ENCODE results near the gene MIOX. TPM values are rescaled to one million over a fixed set of nuclear protein-coding genes. Genes with fewer than 3 reads are reported as not detected.
A peak's percentile ranks its signal among the peaks of the same experiment; 100 is the strongest.
"Not testable (repeated sequence)": the region's sequence is repeated elsewhere in the genome, so short reads cannot be mapped to it uniquely, and the experiment has no call there.

Gene MIOX
- total RNA-seq, 1 experiment from 2014 or later = not detected

GRCh38 chr22:50526834-50527801 lies 40.5 kb downstream of the MIOX start:
- no peaks in the 10 kb centered on the region for H3K9me3 ChIP-seq
- H3K4me3 ChIP-seq = peak overlapping the region; percentile 63
- no peaks in the 10 kb centered on the region for H3K27me3 ChIP-seq
- H3K36me3 ChIP-seq = peaks cover 21% of the 10 kb centered on the region
- peak; percentile 91 for DNase-seq

GRCh38 chr22:50527921-50528681 lies 41.4 kb downstream of the MIOX start:
- Histone ChIP-seq H3K9me3 (no peaks in the 10 kb centered on the region), H3K36me3 (peaks cover 19% of the 10 kb centered on the region), H3K4me3 (no peak overlapping the region), H3K27me3 (no peaks in the 10 kb centered on the region)
- DNase-seq = no peak

- no peaks in the 10 kb centered on the region for H3K27me3 ChIP-seq
- DNase-seq = no peak
- peak overlapping the region; percentile 59 for H3K4me3 ChIP-seq
- H3K36me3 ChIP-seq = peaks cover 12% of the 10 kb centered on the region
- H3K9me3 ChIP-seq = no peaks in the 10 kb centered on the region
Observed at GRCh38 chr22:50528682-50529415, 42.2 kb downstream of the MIOX start.

- peak; percentile 40 for DNase-seq
- H3K9me3 ChIP-seq = no peaks in the 10 kb centered on the region
- H3K36me3 ChIP-seq = peaks cover 6% of the 10 kb centered on the region
- no peaks in the 10 kb centered on the region for H3K27me3 ChIP-seq
- peak overlapping the region; percentile 59 for H3K4me3 ChIP-seq
Observed at GRCh38 chr22:50529416-50529896, 42.8 kb downstream of the MIOX start.

- Histone ChIP-seq H3K27me3 (no peaks in the 10 kb centered on the region), H3K9me3 (no peaks in the 10 kb centered on the region), H3K4me3 (peak within 1 kb of the TSS; percentile 59), H3K36me3 (no peaks in the 10 kb centered on the region; the same call in none of the 2 replicates)
- peak; percentile 91 for DNase-seq
Observed at GRCh38 chr22:50529897-50530579, 43.4 kb downstream of the MIOX start, which contains the start of gene TYMP. TYMP (minus strand) TSS chr22:50530012; CDS start chr22:50529709, 303 bp downstream.

GRCh38 chr22:50530580-50530876 lies 43.9 kb downstream of the MIOX start:
- H3K27me3 ChIP-seq = no peaks in the 10 kb centered on the region
- H3K4me3 ChIP-seq = peak overlapping the region; percentile 59
- no peaks in the 10 kb centered on the region for H3K9me3 ChIP-seq
- no peak for DNase-seq
- H3K36me3 ChIP-seq = no peaks in the 10 kb centered on the region; the same call in none of the 2 replicates

GRCh38 chr22:50530877-50531545 lies 44.4 kb downstream of the MIOX start:
- Histone ChIP-seq H3K4me3 (peak overlapping the region; percentile 59), H3K36me3 (no peaks in the 10 kb centered on the region; the same call in none of the 2 replicates), H3K9me3 (no peaks in the 10 kb centered on the region), H3K27me3 (no peaks in the 10 kb centered on the region)
- DNase-seq = peak; percentile 86

- DNase-seq = peak; percentile 68
- H3K36me3 ChIP-seq = no peaks in the 10 kb centered on the region; the same call in none of the 2 replicates
- H3K4me3 ChIP-seq = peak overlapping the region; percentile 59
- H3K9me3 ChIP-seq = no peaks in the 10 kb centered on the region
- no peaks in the 10 kb centered on the region for H3K27me3 ChIP-seq
Observed at GRCh38 chr22:50531546-50531961, 44.9 kb downstream of the MIOX start.

- DNase-seq = peak; percentile 78
- peak overlapping the region; percentile 59 for H3K4me3 ChIP-seq
- H3K27me3 ChIP-seq = no peaks in the 10 kb centered on the region
- no peaks in the 10 kb centered on the region; the same call in none of the 2 replicates for H3K36me3 ChIP-seq
- H3K9me3 ChIP-seq = no peaks in the 10 kb centered on the region
Observed at GRCh38 chr22:50531962-50532674, 45.5 kb downstream of the MIOX start.

GRCh38 chr22:50532824-50533796 lies 46.5 kb downstream of the MIOX start:
- Histone ChIP-seq H3K36me3 (no peaks in the 10 kb centered on the region; the same call in none of the 2 replicates), H3K9me3 (no peaks in the 10 kb centered on the region), H3K4me3 (peak overlapping the region; percentile 59; the same call in 1 of the 2 replicates), H3K27me3 (no peaks in the 10 kb centered on the region)
- no peak for DNase-seq

GRCh38 chr22:50533856-50534711 lies 47.4 kb downstream of the MIOX start:
- H3K9me3 ChIP-seq, H3K4me3 ChIP-seq, H3K36me3 ChIP-seq, H3K27me3 ChIP-seq: not testable (repeated sequence)
- DNase-seq = peak; percentile 36

GRCh38 chr22:50535113-50535512 lies 48.5 kb downstream of the MIOX start:
- Histone ChIP-seq H3K27me3 (no peaks in the 10 kb centered on the region), H3K36me3 (no peaks in the 10 kb centered on the region; the same call in 1 of the 2 replicates), H3K4me3 (no peak overlapping the region), H3K9me3 (no peaks in the 10 kb centered on the region)
- DNase-seq = no peak

- no peak for DNase-seq
- Histone ChIP-seq H3K9me3 (no peaks in the 10 kb centered on the region), H3K4me3 (no peak overlapping the region)
Observed at GRCh38 chr22:50536226-50536625, 49.6 kb downstream of the MIOX start.

More at GRCh38 chr22:50536226-50536625, 49.6 kb downstream of the MIOX start:
- Histone ChIP-seq H3K36me3 (no peaks in the 10 kb centered on the region; the same call in 1 of the 2 replicates), H3K27me3 (no peaks in the 10 kb centered on the region)

Data from MG63 (cell line).